Activated B cell treated with CpG ODN at 0.5 μM for 24 hours (primary cell): Measurements from ENCODE around the gene PRDM16. TPM values are rescaled to one million over a fixed set of nuclear protein-coding genes. Genes with fewer than 3 reads are reported as not detected.

Source experiments
- ATAC-seq: fragments of 200-7000 bp; cut with Tn5 transposase; one replicate; pipeline ENCODE4 v1.10.0; 2021; ENCODE audit warnings: low read depth, mild to moderate bottlenecking, moderate library complexity
- CTCF ChIA-PET: fragments of 350-600 bp; sonication (Branson Sonifier 250); formaldehyde crosslinking; loops from one replicate; lab custom pipeline; 2021; ENCODE audit warnings: antibody characterized with exemption; lab: Charles Lee
- POLR2A ChIA-PET: fragments of 350-600 bp; sonication (Branson Sonifier 250); formaldehyde crosslinking; loops from one replicate; lab custom pipeline; 2021; ENCODE audit warnings: antibody characterized with exemption; lab: Charles Lee
- DNase-seq: peaks from one replicate; pipeline ENCODE4 v3.0.0; 2022
- H3K27ac Mint-ChIP-seq: one replicate; pipeline ENCODE4 v1.8.0; 2020; ENCODE audit warnings: mixed read lengths
- H3K27me3 Mint-ChIP-seq: one replicate; pipeline ENCODE4 v1.8.0; 2021; ENCODE audit warnings: mixed read lengths
- H3K36me3 Mint-ChIP-seq: one replicate; pipeline ENCODE4 v1.8.0; 2021; ENCODE audit warnings: low read depth, mixed read lengths
- H3K4me1 Mint-ChIP-seq: one replicate; pipeline ENCODE4 v1.8.0; 2021; ENCODE audit warnings: mixed read lengths
- H3K4me3 Mint-ChIP-seq: one replicate; pipeline ENCODE4 v1.8.0; 2020; ENCODE audit warnings: mild to moderate bottlenecking, mixed read lengths
- H3K9me3 Mint-ChIP-seq: one replicate; pipeline ENCODE4 v1.8.0; 2020; ENCODE audit warnings: mixed read lengths
- CTCF ChIP-seq: fragments of 200-600 bp; IDR thresholded peaks from one replicate; pipeline ENCODE4 v1.8.0; 2022; ENCODE audit warnings: antibody characterized with exemption, mild to moderate bottlenecking
- intact Hi-C: fragments of 100-400 bp; cut with micrococcal nuclease; formaldehyde crosslinking; loops from one replicate; pipeline ENCODE4 v1.15.1; 2024
- total RNA-seq: library from RNA; stranded (reverse); gene quantifications from 2 replicates; pipeline ENCODE4 v1.2.3, GENCODE V29; 2022

PRDM16 gene
- total RNA-seq, 1 donor from 2014 or later, result not detected

GRCh38 chr1:3485016-3485415 lies 416.0 kb downstream of the PRDM16 start:
- POLR2A ChIA-PET, result no interaction called here
- no peak for TF ChIP-seq CTCF
- Mint-ChIP-seq H3K36me3 (no peaks in the 10 kb centered on the region), H3K27me3 (peaks cover 4% of the 10 kb centered on the region), H3K4me3 (no peak overlapping the region), H3K27ac (no peak overlapping the region), H3K4me1 (no peaks in the 10 kb centered on the region), H3K9me3 (peaks cover 13% of the 10 kb centered on the region)
- CTCF ChIA-PET, result interaction anchor here (2.7 kb wide), 1 partner anchor 32 kb away, joined by 6 read pairs; no protein-coding TSS in a partner anchor
- ATAC-seq (no peak), DNase-seq (no peak)
- intact Hi-C loops, result no loop called here

Other genes starting within 250 kb of the PRDM16 start
- not detected in 2 replicates for gene ACTRT2, start 47.7 kb upstream of the PRDM16 start, total RNA-seq